GM21447 (cell line): Measurements from ENCODE around the gene MLST8.
A peak's percentile ranks its signal among the peaks of the same experiment; 100 is the strongest.
"Not testable (repeated sequence)": the region's sequence is repeated elsewhere in the genome, so short reads cannot be mapped to it uniquely, and the experiment has no call there.

Experiments
- ATAC-seq: cut with Tn5 transposase; IDR thresholded peaks from one replicate; pipeline ENCODE4 v1.9.1; 2021; ENCODE audit not compliant: unreplicated experiment

The MLST8 gene

DNA sequence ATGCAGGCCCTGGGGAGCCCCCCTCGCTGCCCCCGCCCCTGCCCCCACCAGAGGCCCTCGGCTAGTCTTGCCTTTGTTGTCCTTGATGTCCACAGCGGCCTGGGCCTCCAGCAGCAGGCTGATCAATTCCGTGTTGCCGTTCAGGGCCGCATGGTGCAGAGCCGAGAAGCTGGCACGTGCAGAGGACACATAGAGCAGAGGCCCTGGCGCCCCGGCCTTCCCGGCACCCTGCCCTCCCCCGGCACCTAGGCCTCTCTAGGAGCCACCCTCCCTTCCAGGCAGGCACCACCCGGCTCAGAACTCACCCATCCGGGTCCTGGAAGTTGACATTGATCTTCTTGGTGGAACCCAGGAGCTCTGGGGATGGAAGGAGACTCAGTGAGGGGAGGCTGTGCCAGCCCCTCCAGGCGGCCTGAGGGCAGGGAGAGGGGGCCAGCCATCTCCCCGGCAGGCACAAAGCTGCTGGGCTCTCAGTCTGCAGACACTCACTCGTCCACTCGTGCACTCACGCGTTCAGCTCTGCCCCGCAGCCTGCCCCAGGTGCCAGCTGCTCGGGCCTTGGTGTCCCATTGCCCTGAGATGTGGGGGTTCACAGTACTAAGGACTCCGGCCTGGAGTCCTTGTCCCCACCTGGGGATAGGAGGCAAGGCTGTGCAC, 15.1 kb upstream of the MLST8 start:
- no peak for ATAC-seq

- no peak for ATAC-seq
Measured at GRCh38 chr16:2190659-2191445, 14.4 kb upstream of the MLST8 start.

DNA sequence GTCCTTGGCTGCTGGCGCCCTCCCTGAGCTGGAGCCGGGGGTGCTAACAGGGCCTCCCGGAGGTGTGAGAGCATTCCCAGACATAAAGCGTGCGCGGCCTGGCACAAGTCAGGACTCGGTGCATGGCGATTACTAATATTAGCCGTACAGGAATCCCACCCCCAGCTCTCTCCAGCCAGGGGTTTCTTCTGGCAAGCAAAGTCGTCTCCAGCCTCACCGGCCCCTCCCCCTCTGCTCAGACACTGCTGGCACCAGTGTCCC, 13.9 kb upstream of the MLST8 start:
- ATAC-seq: no peak

- ATAC-seq: no peak
Measured at GRCh38 chr16:2194166-2194834, 11.0 kb upstream of the MLST8 start.

DNA sequence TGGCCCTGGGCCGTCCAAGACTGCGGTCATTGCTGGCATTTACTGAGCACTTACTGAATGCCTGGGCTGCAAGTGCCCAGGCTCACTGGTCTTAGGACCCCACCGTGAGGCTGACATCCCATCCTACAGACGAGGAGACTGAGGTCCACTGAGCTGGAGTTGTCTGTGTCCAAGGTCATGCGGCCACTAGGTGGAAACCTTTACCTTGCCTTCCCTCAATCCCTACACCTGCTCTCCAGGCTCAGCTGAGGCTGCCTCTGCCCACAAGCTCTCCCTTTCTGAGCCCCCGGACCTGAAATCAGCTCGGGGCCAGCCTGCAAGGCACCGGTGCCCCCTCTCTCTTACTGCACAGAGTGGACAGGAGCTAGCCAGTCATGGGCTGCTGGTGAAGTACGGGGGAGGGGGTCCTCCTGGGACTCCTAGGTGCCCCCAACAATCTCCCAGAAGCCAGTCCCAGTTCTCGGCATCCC, 10.4 kb upstream of the MLST8 start:
- ATAC-seq: no peak

DNA sequence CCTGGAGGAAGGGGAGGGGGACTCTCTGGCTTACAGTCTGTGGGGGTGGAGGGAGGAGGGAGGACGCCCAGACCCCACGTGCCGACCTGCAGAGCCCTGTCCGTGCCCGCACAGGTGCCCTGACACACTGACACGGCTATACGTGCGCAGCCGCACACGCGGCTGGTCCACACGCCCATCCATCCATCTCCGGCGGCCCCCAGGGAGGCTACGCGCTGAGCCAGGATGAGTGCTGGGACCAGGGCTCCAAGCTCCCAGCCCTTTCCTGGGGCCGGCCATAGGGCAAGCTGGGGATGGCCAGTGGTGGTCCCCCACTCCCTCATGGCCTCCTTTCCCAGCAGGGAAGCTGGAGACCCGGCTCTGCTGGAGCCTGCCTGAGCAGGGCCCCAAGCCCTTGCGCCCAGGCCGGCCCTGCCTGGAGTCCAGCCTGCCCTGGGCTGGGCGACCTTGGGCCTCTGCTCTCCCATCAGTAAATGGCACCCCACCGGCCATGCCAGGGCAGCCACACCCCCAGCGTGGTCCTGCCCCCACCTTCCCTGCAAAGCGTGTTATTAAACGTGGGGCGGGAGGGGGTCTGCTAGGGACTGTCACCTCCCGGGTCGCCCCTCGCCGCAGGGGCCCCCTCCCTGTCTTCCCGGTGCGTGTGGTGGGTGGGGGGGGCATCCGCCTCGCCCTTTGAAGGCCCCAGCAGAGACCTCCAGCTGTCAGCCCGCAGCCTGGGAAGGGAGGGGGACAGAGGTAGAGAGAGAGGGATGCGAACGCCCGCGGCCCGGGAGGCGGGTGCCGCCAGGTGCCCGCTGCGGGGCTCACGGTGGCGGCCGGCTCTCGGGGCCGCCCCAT, 9.7 kb upstream of the MLST8 start:
- ATAC-seq: no peak

GRCh38 chr16:2196162-2196980, 8.9 kb upstream of the MLST8 start, which contains the start of gene CASKIN1:
CASKIN1 (minus strand) TSS chr16:2196605; CDS start chr16:2196432, 173 bp downstream.
- no peak for ATAC-seq

- no peak for ATAC-seq
Measured at GRCh38 chr16:2196981-2197511, 8.2 kb upstream of the MLST8 start.

DNA sequence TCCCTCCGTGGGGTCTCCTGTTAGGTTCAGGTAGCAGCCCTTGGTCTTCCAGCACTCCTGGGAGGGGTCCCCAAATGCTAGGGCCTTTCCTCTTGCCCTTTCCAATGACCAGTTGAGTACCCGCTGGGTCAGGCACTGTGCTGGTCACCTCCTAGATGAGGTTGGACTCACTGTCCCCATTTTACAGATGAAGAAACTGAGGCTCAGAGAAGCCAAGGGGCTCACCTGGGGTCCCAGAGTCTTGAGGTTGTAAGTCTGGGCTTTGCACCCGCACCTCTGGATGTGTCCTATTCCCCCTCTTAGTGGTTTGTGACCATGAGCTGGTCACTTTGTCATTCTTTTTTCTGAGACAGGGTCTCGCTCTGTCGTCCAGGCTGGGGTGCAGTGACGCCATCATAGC, 7.5 kb upstream of the MLST8 start:
- ATAC-seq: no peak

DNA sequence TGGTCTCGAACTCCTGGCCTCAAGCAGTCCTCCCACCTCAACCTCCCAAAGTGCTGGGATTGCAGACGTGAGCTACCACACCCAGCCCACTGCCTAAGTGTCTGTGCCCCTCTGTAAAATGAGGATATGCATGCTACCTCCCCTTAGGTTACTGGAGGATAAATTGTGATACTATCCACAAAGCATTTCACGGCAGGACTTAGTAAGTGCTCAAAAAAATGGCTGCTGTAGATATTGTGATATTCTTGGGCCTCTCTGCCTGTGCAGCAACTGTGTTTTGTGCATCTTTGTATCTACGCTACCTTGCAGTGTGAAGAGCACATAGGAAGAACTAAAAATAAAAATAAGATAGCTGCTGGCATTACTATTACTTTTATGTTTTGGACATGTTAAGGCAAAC, 7.0 kb upstream of the MLST8 start:
- no peak for ATAC-seq

DNA sequence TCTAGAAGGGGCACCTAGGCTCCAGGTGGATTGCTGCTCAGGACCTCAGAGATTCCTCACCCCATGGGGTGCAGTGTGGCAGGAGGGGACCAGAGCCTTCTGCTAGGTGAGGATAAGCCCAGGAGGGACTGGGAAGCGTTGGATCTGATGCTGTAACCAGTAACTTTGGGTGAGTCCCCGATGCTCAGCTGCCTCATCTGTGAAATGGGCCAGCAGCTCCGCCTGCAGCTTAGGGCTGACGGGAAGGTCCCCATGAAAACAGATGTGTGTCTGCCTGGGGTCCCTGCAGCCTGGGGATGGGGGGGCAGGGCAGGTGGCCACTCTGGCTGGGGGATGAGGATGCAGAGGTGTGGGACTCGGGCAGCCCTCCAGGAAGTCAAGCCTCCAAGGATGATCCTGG, 6.2 kb upstream of the MLST8 start:
- no peak for ATAC-seq

GRCh38 chr16:2199621-2200139, 5.6 kb upstream of the MLST8 start:
- ATAC-seq: no peak

- ATAC-seq: no peak
Measured at GRCh38 chr16:2200313-2200712, 4.9 kb upstream of the MLST8 start.

- not testable (repeated sequence) for ATAC-seq
Measured at GRCh38 chr16:2203119-2203688, 2.0 kb upstream of the MLST8 start.

- ATAC-seq: no peak
Measured at GRCh38 chr16:2204416-2205103, 694 bp upstream of the MLST8 start.

DNA sequence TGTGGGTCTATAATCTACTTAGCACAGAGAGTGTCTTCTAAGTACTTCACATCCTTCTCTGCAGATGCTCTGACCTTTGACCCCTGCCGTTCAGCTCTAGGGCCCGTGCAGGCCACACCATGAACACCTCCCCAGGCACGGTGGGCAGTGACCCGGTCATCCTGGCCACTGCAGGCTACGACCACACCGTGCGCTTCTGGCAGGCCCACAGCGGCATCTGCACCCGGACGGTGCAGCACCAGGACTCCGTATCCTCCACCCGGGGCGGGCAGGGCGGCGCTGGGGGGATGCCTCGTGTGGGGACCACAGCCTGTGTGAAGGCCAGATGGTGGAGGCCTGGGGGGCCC, 686 bp downstream of the MLST8 start:
- peak; percentile 11 for ATAC-seq

GRCh38 chr16:2206420-2206779, 1.1 kb downstream of the MLST8 start:
- no peak for ATAC-seq

GRCh38 chr16:2206780-2207433, 1.7 kb downstream of the MLST8 start:
- no peak for ATAC-seq

DNA sequence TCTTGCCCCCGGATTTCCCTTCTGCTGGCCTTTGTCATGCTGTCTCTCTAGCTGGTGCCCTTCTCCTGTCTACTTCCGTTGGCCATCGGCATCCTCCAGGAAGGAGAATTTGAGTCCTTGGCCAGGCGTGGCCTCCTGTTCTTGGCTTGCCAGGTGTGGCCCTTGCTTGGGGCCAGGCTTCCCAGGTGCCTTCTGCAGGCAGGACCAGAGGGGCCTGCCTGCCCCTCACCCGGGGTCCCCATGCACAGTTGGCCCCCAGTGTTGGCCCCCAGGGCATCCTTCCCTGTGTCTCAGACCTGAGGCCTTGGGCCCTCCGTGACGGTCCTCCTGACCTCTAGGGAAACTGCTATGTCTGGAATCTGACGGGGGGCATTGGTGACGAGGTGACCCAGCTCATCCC, 2.6 kb downstream of the MLST8 start:
- no peak for ATAC-seq
